DMS 273 (cell line): ENCODE data around the gene PSRC1.
"Not testable (repeated sequence)": the region's sequence is repeated elsewhere in the genome, so short reads cannot be mapped to it uniquely, and the experiment has no call there.

Experiments used
- DNase-seq: peaks from one replicate; lab custom pipeline; 2025; ENCODE audit not compliant: unreplicated experiment; lab: John Stamatoyannopoulos, UW

PSRC1 gene

GRCh38 chr1:109282952-109283747 lies at the start of gene PSRC1:
TSS of gene PSRC1 (minus strand) at chr1:109283145.
- peak; percentile 99 for DNase-seq

DNA sequence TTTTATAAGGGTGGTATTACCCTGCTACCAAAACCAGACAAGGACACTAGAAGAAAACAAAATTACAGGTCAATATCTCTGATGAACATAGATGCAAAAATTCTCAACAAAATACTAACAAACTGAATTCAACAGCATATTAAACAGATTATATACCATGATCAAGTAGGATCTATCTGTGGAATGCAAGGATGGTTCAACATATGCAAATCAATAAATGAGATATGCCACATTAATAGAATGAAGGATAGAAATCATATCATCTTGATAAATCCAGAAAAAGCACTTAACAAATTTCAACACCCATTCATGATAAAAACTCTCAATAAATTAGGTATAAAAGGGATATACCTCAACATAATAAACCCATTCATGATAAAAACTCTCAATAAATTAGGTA lies 48.2 kb upstream of the PSRC1 start:
- DNase-seq = no peak

DNA sequence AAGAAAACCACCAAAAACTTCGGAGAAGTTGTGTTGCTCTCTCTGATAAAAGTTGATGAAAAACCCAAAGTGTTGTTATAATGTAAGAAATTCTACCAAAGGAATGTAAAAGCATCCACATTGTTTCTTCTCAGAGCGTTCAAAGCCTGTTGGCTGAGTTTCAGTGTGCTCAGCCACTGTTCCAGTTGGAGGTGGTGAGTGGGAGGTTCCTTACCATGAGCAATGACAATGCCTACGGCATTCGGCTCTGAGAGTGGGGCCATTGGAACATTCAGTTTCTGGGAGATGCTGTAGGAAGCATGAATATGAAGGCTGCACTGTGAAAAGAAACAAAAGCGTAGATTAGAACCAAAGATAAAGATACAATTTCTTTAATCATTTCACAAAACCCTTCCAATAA lies 44.3 kb upstream of the PSRC1 start:
- DNase-seq = no peak

DNA sequence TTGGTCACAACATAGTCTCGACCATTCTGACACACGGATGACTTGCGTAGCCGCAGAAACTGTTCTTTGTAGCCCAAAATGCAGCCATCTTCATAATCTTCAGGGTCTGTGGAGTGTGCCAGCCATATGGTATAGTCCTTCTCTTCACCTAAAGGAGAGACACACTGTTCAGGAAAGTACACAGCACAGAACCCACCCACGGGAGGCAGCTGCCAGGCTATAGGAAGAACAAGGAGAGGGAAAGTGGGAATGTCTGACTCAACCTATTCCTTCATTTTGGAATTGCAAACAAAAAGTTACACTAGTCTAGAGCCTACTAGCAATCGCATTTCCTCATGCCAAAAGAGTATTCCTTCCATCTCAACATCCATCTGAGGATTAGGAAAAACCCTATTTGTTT lies 40.0 kb upstream of the PSRC1 start:
- DNase-seq = no peak

DNA sequence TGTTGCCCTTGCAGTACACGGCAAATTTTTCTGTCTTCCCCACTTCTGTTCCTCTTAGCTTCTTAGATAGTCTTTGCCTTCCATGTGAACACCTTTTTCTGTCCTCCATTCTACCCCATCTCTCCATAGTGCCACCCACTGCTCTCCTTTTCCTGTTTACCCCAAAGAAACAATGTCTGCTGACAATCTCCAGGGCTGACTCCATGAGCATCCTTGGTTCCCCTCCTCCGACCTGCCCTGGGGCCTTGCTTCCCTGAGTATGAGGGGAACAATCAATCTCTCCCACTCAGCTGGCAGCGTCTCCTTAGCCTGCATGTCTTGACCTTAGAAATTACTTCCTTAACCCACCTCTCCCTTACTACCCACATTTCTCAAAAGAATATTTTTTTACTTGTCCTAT lies 36.2 kb upstream of the PSRC1 start:
- DNase-seq = no peak

DNA sequence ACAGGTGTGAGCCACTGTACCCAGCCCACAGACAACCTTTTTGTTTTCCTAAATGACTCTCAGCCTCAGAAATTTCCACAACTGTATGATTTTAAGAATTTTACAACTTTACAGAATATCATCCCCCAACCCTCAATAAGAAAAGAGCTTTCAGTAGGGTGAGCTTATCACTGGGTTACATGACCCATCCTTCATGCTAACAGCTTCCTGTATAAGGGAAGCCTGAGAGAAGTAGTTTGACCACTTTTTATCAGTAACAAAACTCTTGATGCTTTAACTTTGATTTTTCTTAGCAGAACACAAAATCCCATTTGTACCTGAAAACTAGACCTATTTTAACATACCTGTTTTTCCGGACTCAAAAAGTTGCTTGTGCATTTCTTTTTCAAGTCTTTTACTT lies 33.6 kb upstream of the PSRC1 start:
- DNase-seq = no peak

- no peak for DNase-seq
Observed at GRCh38 chr1:109315288-109315687, 32.3 kb upstream of the PSRC1 start.

GRCh38 chr1:109314795-109315194 lies 31.9 kb upstream of the PSRC1 start:
- DNase-seq = no peak

- DNase-seq = peak; percentile 93
Observed at GRCh38 chr1:109312978-109313775, 30.2 kb upstream of the PSRC1 start.

- peak; percentile 85 for DNase-seq
Observed at GRCh38 chr1:109312246-109312645, 29.3 kb upstream of the PSRC1 start.

- DNase-seq = no peak
Observed at GRCh38 chr1:109309347-109309746, 26.4 kb upstream of the PSRC1 start.

GRCh38 chr1:109307274-109308021 lies 24.5 kb upstream of the PSRC1 start:
- DNase-seq = peak; percentile 72

DNA sequence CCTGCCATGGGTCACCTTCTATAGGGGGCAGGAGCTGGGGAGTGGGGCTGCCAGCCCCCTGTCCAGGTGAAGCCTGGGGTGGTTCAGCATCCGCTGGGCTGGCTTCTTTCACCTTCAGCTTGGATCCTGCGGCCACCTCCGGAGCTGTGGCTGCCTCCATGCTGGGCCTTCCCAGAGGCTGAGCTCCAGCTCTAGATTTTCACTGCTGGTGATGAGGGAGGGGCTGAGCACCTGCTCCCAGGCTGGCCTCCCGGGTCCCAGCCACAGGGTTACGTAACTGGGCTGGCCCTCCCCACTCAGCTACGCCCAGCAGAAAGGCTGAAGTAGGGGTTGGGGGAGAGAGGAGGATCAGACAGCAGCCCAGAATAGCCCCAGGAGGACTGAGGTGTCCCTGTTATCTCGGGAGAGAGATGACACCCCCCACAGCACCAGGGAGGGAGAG lies 23.9 kb upstream of the PSRC1 start, which contains the start of gene MYBPHL:
TSS of gene MYBPHL (minus strand) at position 180 of the 442 bp plus-strand sequence. CDS start at position 160, 20 bp downstream.
- DNase-seq = no peak

DNA sequence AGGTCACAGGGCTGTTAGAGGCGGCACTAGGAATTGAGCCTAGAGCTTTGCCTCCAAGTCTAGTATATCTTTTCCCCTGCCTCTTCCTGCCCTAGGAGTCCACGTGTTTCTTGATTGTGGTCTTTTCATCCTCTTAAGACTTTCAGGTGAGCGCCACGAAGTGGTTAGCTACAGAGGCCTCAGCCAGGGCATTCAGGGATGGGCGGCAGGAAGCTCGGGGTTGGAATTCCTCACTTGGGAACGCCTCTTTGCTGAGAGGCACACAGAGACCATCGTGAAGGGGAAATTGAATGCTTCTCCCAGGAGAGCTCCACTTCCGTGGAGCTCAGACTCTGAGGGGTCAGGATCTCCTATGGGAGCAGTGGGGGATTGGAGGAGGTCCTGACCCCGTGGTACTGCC lies 23.0 kb upstream of the PSRC1 start:
- DNase-seq = not testable (repeated sequence)

GRCh38 chr1:109304226-109304920 lies 21.4 kb upstream of the PSRC1 start:
- no peak for DNase-seq

GRCh38 chr1:109301874-109302273 lies 18.9 kb upstream of the PSRC1 start:
- DNase-seq = no peak

DNA sequence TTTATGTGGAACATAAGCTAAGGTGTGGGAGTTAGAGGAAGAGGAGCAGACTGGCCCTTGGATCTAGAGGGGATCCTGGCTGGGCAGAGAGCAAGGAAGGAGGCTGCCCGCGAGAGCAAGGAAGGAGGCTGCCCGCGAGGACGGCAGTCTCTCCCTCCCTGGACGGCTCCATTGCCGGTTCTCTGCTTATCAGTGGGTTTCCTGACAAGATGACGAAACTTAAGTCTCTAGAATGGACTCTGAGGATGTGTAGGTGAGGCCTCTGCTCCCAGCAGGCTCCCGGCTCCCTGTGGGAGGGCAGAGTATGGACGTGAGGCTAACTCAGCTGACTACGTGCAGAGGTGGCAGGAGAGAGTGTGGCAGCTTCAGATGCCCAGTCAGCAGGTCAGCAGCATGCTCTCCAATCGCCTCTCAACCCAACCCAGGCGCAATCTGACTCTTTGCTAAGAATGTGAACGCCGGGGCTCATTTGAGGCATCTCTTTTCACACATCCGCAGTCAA lies 17.8 kb upstream of the PSRC1 start:
- no peak for DNase-seq

- DNase-seq = no peak
Observed at GRCh38 chr1:109299558-109300343, 16.8 kb upstream of the PSRC1 start.

DNA sequence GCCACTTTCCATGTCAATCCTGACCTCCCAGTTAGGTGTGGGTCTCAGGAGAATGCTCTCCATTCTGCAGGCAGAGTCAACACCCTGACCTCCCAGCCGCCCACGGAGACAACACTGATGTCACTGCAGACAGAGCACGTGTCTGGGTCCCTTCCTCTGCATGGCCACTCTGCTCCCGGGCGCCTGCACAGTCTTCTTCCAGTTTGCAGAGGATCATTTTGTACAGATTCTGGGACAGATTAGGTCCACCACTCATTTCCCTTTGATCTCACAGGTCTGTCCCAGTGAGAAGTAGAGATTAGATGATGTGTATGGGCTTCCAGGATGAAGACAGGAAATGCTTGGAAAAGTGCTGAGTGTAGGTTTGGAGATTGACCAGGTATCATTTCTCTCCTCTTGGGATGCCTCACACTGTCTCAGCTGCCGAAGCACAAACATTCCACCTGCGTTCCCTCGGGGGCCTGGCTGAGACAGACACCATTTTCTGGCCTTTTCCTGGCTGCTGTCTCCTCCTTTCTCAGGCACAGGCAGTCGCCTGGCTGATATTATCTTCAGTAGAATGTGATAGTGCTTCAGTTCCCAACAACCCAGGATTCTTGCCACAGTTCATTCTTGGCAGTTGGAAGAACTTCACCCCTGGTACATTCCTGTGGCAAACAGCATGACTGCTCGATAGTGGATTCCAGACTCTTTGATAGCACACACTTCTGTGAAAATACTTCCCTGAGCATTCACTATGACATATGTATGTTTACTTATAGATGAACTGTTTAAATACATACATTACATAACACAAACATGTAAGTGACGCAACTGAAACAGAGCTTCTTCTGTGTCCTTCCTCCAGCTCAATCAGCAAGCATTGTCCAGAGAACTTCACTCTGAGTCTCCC lies 16.0 kb upstream of the PSRC1 start:
- DNase-seq = peak; percentile 35
